OCI-LY1 (cell line): Measurements from ENCODE around the gene ABLIM2.

Source experiments
- CTCF ChIP-seq: fragments of 200-600 bp; sonication (generic), shearing (Covaris generic); IDR thresholded peaks from 2 replicates; pipeline ENCODE4 v1.5.1; 2017; ENCODE audit warnings: mild to moderate bottlenecking, antibody characterized with exemption, low read length, moderate library complexity, mixed read lengths
- EZH2 ChIP-seq: fragments of 200-600 bp; sonication (generic), shearing (Covaris generic); IDR thresholded peaks from 2 replicates; pipeline ENCODE4 v1.8.0; 2017; ENCODE audit warnings: borderline replicate concordance, mixed run types, mild to moderate bottlenecking, antibody characterized with exemption, low read length, moderate library complexity, mixed read lengths

- TF ChIP-seq EZH2 (no peak), CTCF (no peak)
Observed at GRCh38 chr4:8171984-8172924, 13.6 kb upstream of the ABLIM2 start.
